Astrocyte (in vitro differentiated cells and primary cell): ENCODE results near the gene MICAL3. TPM values are rescaled to one million over a fixed set of nuclear protein-coding genes. Genes with fewer than 3 reads are reported as not detected.
A peak's percentile ranks its signal among the peaks of the same experiment; 100 is the strongest.

Experiments
- DNase-seq: peaks from one replicate; pipeline ENCODE4 v3.0.0-alpha.2; 2010; ENCODE audit warnings: low read depth
- FAIRE-seq: peaks from 2 replicates; lab custom pipeline; 2011; peaks lifted over from hg19 to GRCh38; lab: Jason Lieb, UNC
- H2AFZ ChIP-seq: 2 replicates; pipeline ENCODE4 v1.6.0; 2012; ENCODE audit warnings: low read depth, low read length, inconsistent platforms
- H3K27ac ChIP-seq: 2 replicates; pipeline ENCODE4 v1.5.1; 2011; ENCODE audit warnings: low read depth, low read length, inconsistent platforms
- H3K27me3 ChIP-seq: 2 replicates; pipeline ENCODE4 v1.6.0; 2011; ENCODE audit warnings: low read length, inconsistent platforms; ENCODE audit not compliant: insufficient read depth
- H3K36me3 ChIP-seq: 2 replicates; pipeline ENCODE4 v1.5.1; 2011; ENCODE audit warnings: low read length, inconsistent platforms; ENCODE audit not compliant: insufficient read depth
- H3K4me1 ChIP-seq: 2 replicates; pipeline ENCODE4 v1.5.1; 2011; ENCODE audit warnings: low read length, inconsistent platforms; ENCODE audit not compliant: insufficient read depth
- H3K4me2 ChIP-seq: 2 replicates; pipeline ENCODE4 v1.6.0; 2012; ENCODE audit warnings: low read length, inconsistent platforms
- H3K4me3 ChIP-seq: 2 replicates; pipeline ENCODE4 v1.5.1; 2011; ENCODE audit warnings: low read depth, mild to moderate bottlenecking, low read length, inconsistent platforms; ENCODE audit not compliant: insufficient read depth
- H3K79me2 ChIP-seq: 2 replicates; pipeline ENCODE4 v1.6.0; 2012; ENCODE audit warnings: mild to moderate bottlenecking, low read length, inconsistent platforms; ENCODE audit not compliant: insufficient read depth
- H3K9ac ChIP-seq: 2 replicates; pipeline ENCODE4 v1.6.0; 2012; ENCODE audit warnings: mild to moderate bottlenecking, low read length, inconsistent platforms
- H3K9me3 ChIP-seq: 2 replicates; pipeline ENCODE4 v1.5.1; 2012; ENCODE audit warnings: low read depth, mild to moderate bottlenecking, low read length, inconsistent platforms; ENCODE audit not compliant: insufficient read depth
- H4K20me1 ChIP-seq: 2 replicates; pipeline ENCODE4 v1.6.0; 2012; ENCODE audit warnings: low read length, inconsistent platforms; ENCODE audit not compliant: insufficient read depth
- H3K27ac Mint-ChIP-seq: one replicate; pipeline ENCODE4 v1.8.0; 2021; ENCODE audit warnings: mild to moderate bottlenecking, mixed read lengths; ENCODE audit not compliant: unreplicated experiment
- H3K27me3 Mint-ChIP-seq: one replicate; pipeline ENCODE4 v1.8.0; 2021; ENCODE audit warnings: low read depth, mixed read lengths; ENCODE audit not compliant: unreplicated experiment
- H3K36me3 Mint-ChIP-seq: one replicate; pipeline ENCODE4 v1.8.0; 2021; ENCODE audit warnings: low read depth, mixed read lengths; ENCODE audit not compliant: unreplicated experiment
- H3K4me1 Mint-ChIP-seq: one replicate; pipeline ENCODE4 v1.8.0; 2021; ENCODE audit warnings: low read depth, mixed read lengths; ENCODE audit not compliant: unreplicated experiment
- H3K4me3 Mint-ChIP-seq: one replicate; pipeline ENCODE4 v1.8.0; 2021; ENCODE audit warnings: mild to moderate bottlenecking, moderate library complexity, mixed read lengths; ENCODE audit not compliant: unreplicated experiment
- H3K9me3 Mint-ChIP-seq: one replicate; pipeline ENCODE4 v1.8.0; 2021; ENCODE audit warnings: mild to moderate bottlenecking, mixed read lengths; ENCODE audit not compliant: unreplicated experiment
- CTCF ChIP-seq: IDR thresholded peaks from 2 replicates; pipeline ENCODE4 v1.5.1; 2011; ENCODE audit warnings: low read depth, mild to moderate bottlenecking, inconsistent platforms, low read length, moderate library complexity; ENCODE audit not compliant: insufficient read depth
- EZH2 ChIP-seq: IDR thresholded peaks from 2 replicates; pipeline ENCODE4 v1.6.1; 2012; ENCODE audit warnings: mild to moderate bottlenecking, low read length, inconsistent platforms; ENCODE audit not compliant: insufficient read depth
- total RNA-seq: library from RNA; stranded (reverse); gene quantifications from 2 replicates; pipeline ENCODE4 v1.2.1, GENCODE V29; 2021

The MICAL3 gene
- total RNA-seq, 1 donor from 2014 or later: 113 TPM

- Histone ChIP-seq H4K20me1 (peaks cover 63% of the 10 kb centered on the region), H3K27me3 (no peaks in the 10 kb centered on the region), H3K4me3 (no peak overlapping the region), H3K27ac (no peak overlapping the region), H3K36me3 (no peaks in the 10 kb centered on the region), H3K79me2 (peaks cover 88% of the 10 kb centered on the region), H3K4me2 (no peak overlapping the region), H2AFZ (no peak overlapping the region), H3K4me1 (no peaks in the 10 kb centered on the region), H3K9ac (no peak overlapping the region), H3K9me3 (no peaks in the 10 kb centered on the region)
- Mint-ChIP-seq H3K36me3 (no peaks in the 10 kb centered on the region), H3K27ac (peak overlapping the region; percentile 18), H3K9me3 (no peaks in the 10 kb centered on the region), H3K4me3 (no peak overlapping the region), H3K4me1 (peaks cover 44% of the 10 kb centered on the region), H3K27me3 (no peaks in the 10 kb centered on the region)
- DNase-seq: no peak
- TF ChIP-seq EZH2 (no peak), CTCF (no peak)
- no peak for FAIRE-seq
Observed at GRCh38 chr22:17980015-17980590, 44.3 kb downstream of the MICAL3 start.

- Histone ChIP-seq H4K20me1 (peaks cover 66% of the 10 kb centered on the region), H3K4me3 (no peak overlapping the region), H3K9ac (no peak overlapping the region), H3K4me2 (no peak overlapping the region), H3K79me2 (peaks cover 90% of the 10 kb centered on the region), H3K4me1 (peaks cover 3% of the 10 kb centered on the region), H3K27ac (no peak overlapping the region), H3K9me3 (no peaks in the 10 kb centered on the region), H2AFZ (no peak overlapping the region), H3K27me3 (no peaks in the 10 kb centered on the region), H3K36me3 (no peaks in the 10 kb centered on the region)
- FAIRE-seq: no peak
- Mint-ChIP-seq H3K4me3 (no peak overlapping the region), H3K36me3 (peaks cover 3% of the 10 kb centered on the region), H3K9me3 (no peaks in the 10 kb centered on the region), H3K27ac (no peak overlapping the region), H3K4me1 (peaks cover 40% of the 10 kb centered on the region), H3K27me3 (no peaks in the 10 kb centered on the region)
- TF ChIP-seq CTCF: no peak
- no peak for TF ChIP-seq EZH2
- no peak for DNase-seq
Observed at GRCh38 chr22:17978027-17978426, 46.3 kb downstream of the MICAL3 start.

- peaks cover 68% of the 10 kb centered on the region for H4K20me1 ChIP-seq
- no peak overlapping the region for H3K4me2 ChIP-seq
- Mint-ChIP-seq H3K36me3 (peaks cover 8% of the 10 kb centered on the region), H3K27me3 (no peaks in the 10 kb centered on the region), H3K27ac (no peak overlapping the region), H3K4me1 (peaks cover 42% of the 10 kb centered on the region), H3K4me3 (no peak overlapping the region), H3K9me3 (no peaks in the 10 kb centered on the region)
- H3K9me3 ChIP-seq: no peaks in the 10 kb centered on the region
- FAIRE-seq (no peak), DNase-seq (no peak)
- H3K27ac ChIP-seq: no peak overlapping the region
- peaks cover 10% of the 10 kb centered on the region for H3K4me1 ChIP-seq
- H3K9ac ChIP-seq: no peak overlapping the region
- no peak overlapping the region for H2AFZ ChIP-seq
- no peaks in the 10 kb centered on the region for H3K27me3 ChIP-seq
- no peak for TF ChIP-seq CTCF
- no peak for TF ChIP-seq EZH2
- H3K36me3 ChIP-seq: no peaks in the 10 kb centered on the region
- peaks cover 91% of the 10 kb centered on the region for H3K79me2 ChIP-seq
- no peak overlapping the region for H3K4me3 ChIP-seq
Observed at GRCh38 chr22:17977371-17977770, 47.0 kb downstream of the MICAL3 start.
